IPS DF 6.9 (cell line): ENCODE data around the gene MFNG.

Experiments used
- DNase-seq: peaks from one replicate; pipeline ENCODE4 v3.0.0-alpha.2; 2013; ENCODE audit warnings: low read depth, low spot score
- H3K27ac ChIP-seq: one replicate; pipeline ENCODE4 v1.5.1; 2013; ENCODE audit warnings: low read length, control low read depth
- H3K27me3 ChIP-seq: 2 replicates; pipeline ENCODE4 v1.6.1; 2013; ENCODE audit warnings: mild to moderate bottlenecking, low read length; ENCODE audit not compliant: control insufficient read depth, insufficient read depth
- H3K36me3 ChIP-seq: 2 replicates; pipeline ENCODE4 v1.6.1; 2013; ENCODE audit warnings: low read length; ENCODE audit not compliant: control insufficient read depth, insufficient read depth
- H3K4me1 ChIP-seq: 2 replicates; pipeline ENCODE4 v1.6.1; 2013; ENCODE audit warnings: low read length; ENCODE audit not compliant: control insufficient read depth, insufficient read depth
- H3K4me3 ChIP-seq: 2 replicates; pipeline ENCODE4 v1.5.1; 2013; ENCODE audit warnings: mild to moderate bottlenecking, low read length
- H3K9me3 ChIP-seq: 2 replicates; pipeline ENCODE4 v1.6.1; 2013; ENCODE audit warnings: low read length, inconsistent platforms; ENCODE audit not compliant: control insufficient read depth, insufficient read depth
- WGBS: extraction: QIAGEN DNeasy Blood & Tissue Kit; methylation state at CpG from one replicate; pipeline ENCODE4 v1.1.7; 2013; ENCODE audit warnings: mixed read lengths, missing lambda C conversion rate; ENCODE audit not compliant: insufficient read length, insufficient coverage; 5-methylcytosine and 5-hydroxymethylcytosine counted together

MFNG gene

GRCh38 chr22:37430941-37431340, 55.2 kb downstream of the MFNG start:
- H3K4me3 ChIP-seq = no peak overlapping the region
- H3K9me3 ChIP-seq = no peaks in the 10 kb centered on the region
- H3K27me3 ChIP-seq = peaks cover 24% of the 10 kb centered on the region
- no peak for DNase-seq
- peaks cover 7% of the 10 kb centered on the region for H3K4me1 ChIP-seq
- H3K27ac ChIP-seq = no peak overlapping the region
- no peaks in the 10 kb centered on the region for H3K36me3 ChIP-seq
- no CpG with 5 or more reads among the region's 6 CpGs for WGBS

- WGBS = no CpG with 5 or more reads among the region's 15 CpGs
- H3K4me3 ChIP-seq = no peak overlapping the region
- H3K9me3 ChIP-seq = no peaks in the 10 kb centered on the region
- peaks cover 10% of the 10 kb centered on the region for H3K4me1 ChIP-seq
- H3K27ac ChIP-seq = no peak overlapping the region
- DNase-seq = no peak
- no peaks in the 10 kb centered on the region for H3K36me3 ChIP-seq
- peaks cover 25% of the 10 kb centered on the region for H3K27me3 ChIP-seq
Measured at GRCh38 chr22:37428649-37429586, 57.3 kb downstream of the MFNG start.

GRCh38 chr22:37427711-37428635, 58.2 kb downstream of the MFNG start:
- Histone ChIP-seq H3K36me3 (no peaks in the 10 kb centered on the region), H3K9me3 (no peaks in the 10 kb centered on the region), H3K4me1 (peaks cover 8% of the 10 kb centered on the region; the same call in 1 of the 2 replicates), H3K27ac (no peak overlapping the region), H3K27me3 (peaks cover 25% of the 10 kb centered on the region), H3K4me3 (peak overlapping the region; percentile 49; the same call in 1 of the 2 replicates)
- no CpG with 5 or more reads among the region's 59 CpGs for WGBS
- DNase-seq = no peak

GRCh38 chr22:37427135-37427710, 59.0 kb downstream of the MFNG start, which contains the start of gene ELFN2:
TSS of gene ELFN2 (minus strand) at chr22:37427479. CDS start at chr22:37375534, 51,945 bp downstream.
- Histone ChIP-seq H3K4me1 (peaks cover 8% of the 10 kb centered on the region; the same call in 1 of the 2 replicates), H3K9me3 (no peaks in the 10 kb centered on the region), H3K4me3 (peak within 1 kb of the TSS; percentile 49), H3K27me3 (peaks cover 25% of the 10 kb centered on the region), H3K36me3 (no peaks in the 10 kb centered on the region), H3K27ac (no peak within 1 kb of the TSS)
- no CpG with 5 or more reads among the region's 72 CpGs for WGBS
- no peak for DNase-seq

- H3K36me3 ChIP-seq = no peaks in the 10 kb centered on the region
- peaks cover 25% of the 10 kb centered on the region for H3K27me3 ChIP-seq
- DNase-seq = no peak
- WGBS = no CpG with 5 or more reads among the region's 24 CpGs
- peaks cover 8% of the 10 kb centered on the region; the same call in 1 of the 2 replicates for H3K4me1 ChIP-seq
- no peak overlapping the region for H3K27ac ChIP-seq
- H3K9me3 ChIP-seq = no peaks in the 10 kb centered on the region
- H3K4me3 ChIP-seq = peak overlapping the region; percentile 49; the same call in 1 of the 2 replicates
Measured at GRCh38 chr22:37426706-37427134, 59.5 kb downstream of the MFNG start.

GRCh38 chr22:37425800-37426705, 60.1 kb downstream of the MFNG start:
- H3K4me3 ChIP-seq = peak overlapping the region; percentile 0; the same call in 1 of the 2 replicates
- no peak for DNase-seq

GRCh38 chr22:37425369-37425768, 60.8 kb downstream of the MFNG start:
- H3K36me3 ChIP-seq = no peaks in the 10 kb centered on the region
- H3K9me3 ChIP-seq = no peaks in the 10 kb centered on the region
- no CpG with 5 or more reads among the region's 11 CpGs for WGBS
- no peak for DNase-seq
- peaks cover 25% of the 10 kb centered on the region for H3K27me3 ChIP-seq
- no peak overlapping the region for H3K4me3 ChIP-seq
- no peak overlapping the region for H3K27ac ChIP-seq
- peaks cover 10% of the 10 kb centered on the region for H3K4me1 ChIP-seq

More at GRCh38 chr22:37425800-37426705, 60.1 kb downstream of the MFNG start:
- no CpG with 5 or more reads among the region's 43 CpGs for WGBS
- Histone ChIP-seq H3K9me3 (no peaks in the 10 kb centered on the region), H3K36me3 (no peaks in the 10 kb centered on the region), H3K27me3 (peaks cover 25% of the 10 kb centered on the region), H3K27ac (no peak overlapping the region), H3K4me1 (peaks cover 8% of the 10 kb centered on the region; the same call in 1 of the 2 replicates)

GRCh38 chr22:37423283-37423682, 62.9 kb downstream of the MFNG start:
- Histone ChIP-seq H3K4me1 (peaks cover 14% of the 10 kb centered on the region), H3K27ac (no peak overlapping the region)
- no peak for DNase-seq

GRCh38 chr22:37421468-37421877, 64.7 kb downstream of the MFNG start:
- peaks cover 7% of the 10 kb centered on the region for H3K27me3 ChIP-seq
- peaks cover 14% of the 10 kb centered on the region for H3K4me1 ChIP-seq
- H3K36me3 ChIP-seq = no peaks in the 10 kb centered on the region
- no peaks in the 10 kb centered on the region for H3K9me3 ChIP-seq
- no peak overlapping the region for H3K27ac ChIP-seq
- H3K4me3 ChIP-seq = no peak overlapping the region
- DNase-seq = no peak
- no CpG with 5 or more reads among the region's 9 CpGs for WGBS

More at GRCh38 chr22:37423283-37423682, 62.9 kb downstream of the MFNG start:
- Histone ChIP-seq H3K9me3 (no peaks in the 10 kb centered on the region), H3K36me3 (no peaks in the 10 kb centered on the region), H3K27me3 (peaks cover 19% of the 10 kb centered on the region), H3K4me3 (no peak overlapping the region)
- no CpG with 5 or more reads among the region's 8 CpGs for WGBS
